Subcutaneous abdominal adipose tissue (tissue), 5 donors: Measurements from ENCODE around the gene HUNK.

Experiments
- H3K27ac ChIP-seq: one replicate; pipeline ENCODE4 v1.7.0; 2013; ENCODE audit warnings: low read depth, mild to moderate bottlenecking, inconsistent platforms, low read length, moderate library complexity
- H3K27me3 ChIP-seq, 5 donors: one replicate each; pipeline ENCODE4 v1.7.0; 2013; ENCODE audit warnings: low read length in 5 of 5, inconsistent platforms in 1 of 5; ENCODE audit not compliant: control insufficient read depth in 5 of 5, insufficient read depth in 4 of 5
- H3K36me3 ChIP-seq, 5 donors: one replicate each; pipeline ENCODE4 v1.7.0; 2013; ENCODE audit warnings: low read length in 5 of 5; ENCODE audit not compliant: control insufficient read depth in 5 of 5, insufficient read depth in 5 of 5
- H3K4me1 ChIP-seq, 5 donors: one replicate each; pipeline ENCODE4 v1.7.0; 2013; ENCODE audit warnings: low read length in 5 of 5, mild to moderate bottlenecking in 3 of 5, moderate library complexity in 1 of 5; ENCODE audit not compliant: control insufficient read depth in 5 of 5, insufficient read depth in 5 of 5
- H3K4me3 ChIP-seq, 5 donors: one replicate each; pipeline ENCODE4 v1.7.0; 2013; ENCODE audit warnings: low read length in 5 of 5, low read depth in 1 of 5
- H3K9ac ChIP-seq, 5 donors: one replicate each; pipeline ENCODE4 v1.7.0; 2013; ENCODE audit warnings: low read length in 5 of 5, mild to moderate bottlenecking in 4 of 5, moderate library complexity in 3 of 5
- H3K9me3 ChIP-seq, 5 donors: one replicate each; pipeline ENCODE4 v1.7.0; 2013; ENCODE audit warnings: low read length in 5 of 5; ENCODE audit not compliant: control insufficient read depth in 5 of 5
- donor health status: healthy.
- donor health status: healthy.
- donor health status: healthy.
- donor health status: healthy.
- donor health status: healthy.

HUNK gene

GRCh38 chr21:31914472-31914871, 41.7 kb downstream of the HUNK start:
- Histone ChIP-seq H3K4me1 (no peaks in the 10 kb centered on the region), H3K9me3 (peaks cover 0 to 3% (median 0%) of the 10 kb centered on the region in 5 donors), H3K27ac (no peak overlapping the region), H3K36me3 (no peaks in the 10 kb centered on the region), H3K9ac (no peak overlapping the region), H3K27me3 (peaks cover 0 to 4% (median 2%) of the 10 kb centered on the region in 5 donors), H3K4me3 (no peak overlapping the region)

- Histone ChIP-seq H3K36me3 (no peaks in the 10 kb centered on the region), H3K27ac (no peak overlapping the region), H3K27me3 (peaks cover 0 to 4% (median 2%) of the 10 kb centered on the region in 5 donors), H3K9ac (no peak overlapping the region), H3K4me3 (no peak overlapping the region), H3K4me1 (no peaks in the 10 kb centered on the region), H3K9me3 (peaks cover 0 to 7% (median 0%) of the 10 kb centered on the region in 5 donors)
Measured at GRCh38 chr21:31915566-31915965, 42.7 kb downstream of the HUNK start.

- H3K9ac ChIP-seq: no peak overlapping the region
Measured at GRCh38 chr21:31917108-31917507, 44.3 kb downstream of the HUNK start.

GRCh38 chr21:31918250-31918775, 45.5 kb downstream of the HUNK start:
- H3K27me3 ChIP-seq: no peaks in the 10 kb centered on the region
- H3K9me3 ChIP-seq: peaks cover 0 to 7% (median 0%) of the 10 kb centered on the region in 5 donors
- H3K27ac ChIP-seq: no peak overlapping the region
- H3K9ac ChIP-seq: no peak overlapping the region
- no peaks in the 10 kb centered on the region for H3K36me3 ChIP-seq
- no peaks in the 10 kb centered on the region for H3K4me1 ChIP-seq
- H3K4me3 ChIP-seq: no peak overlapping the region

More at GRCh38 chr21:31917108-31917507, 44.3 kb downstream of the HUNK start:
- Histone ChIP-seq H3K4me3 (no peak overlapping the region), H3K9me3 (peaks cover 0 to 7% (median 0%) of the 10 kb centered on the region in 5 donors), H3K27me3 (no peaks in the 10 kb centered on the region), H3K27ac (no peak overlapping the region), H3K36me3 (no peaks in the 10 kb centered on the region), H3K4me1 (no peaks in the 10 kb centered on the region)

- H3K9me3 ChIP-seq: peaks cover 0 to 7% (median 0%) of the 10 kb centered on the region in 5 donors
- no peaks in the 10 kb centered on the region for H3K27me3 ChIP-seq
- no peak overlapping the region for H3K4me3 ChIP-seq
- H3K36me3 ChIP-seq: no peaks in the 10 kb centered on the region
- H3K4me1 ChIP-seq: no peaks in the 10 kb centered on the region
- no peak overlapping the region for H3K27ac ChIP-seq
- H3K9ac ChIP-seq: no peak overlapping the region
Measured at GRCh38 chr21:31920275-31920674, 47.5 kb downstream of the HUNK start.

GRCh38 chr21:31921079-31921478, 48.3 kb downstream of the HUNK start:
- Histone ChIP-seq H3K27me3 (no peaks in the 10 kb centered on the region), H3K27ac (no peak overlapping the region), H3K9me3 (peaks cover 0 to 7% (median 0%) of the 10 kb centered on the region in 5 donors), H3K9ac (no peak overlapping the region), H3K4me1 (no peaks in the 10 kb centered on the region), H3K36me3 (no peaks in the 10 kb centered on the region), H3K4me3 (no peak overlapping the region)

GRCh38 chr21:31922881-31923280, 50.1 kb downstream of the HUNK start:
- Histone ChIP-seq H3K36me3 (no peaks in the 10 kb centered on the region), H3K9ac (no peak overlapping the region), H3K9me3 (peaks cover 0 to 10% (median 5%) of the 10 kb centered on the region in 5 donors), H3K4me3 (no peak overlapping the region), H3K27me3 (no peaks in the 10 kb centered on the region), H3K4me1 (no peaks in the 10 kb centered on the region), H3K27ac (no peak overlapping the region)

GRCh38 chr21:31923756-31924155, 50.9 kb downstream of the HUNK start:
- H3K27ac ChIP-seq: no peak overlapping the region
- no peaks in the 10 kb centered on the region for H3K27me3 ChIP-seq
- no peak overlapping the region for H3K9ac ChIP-seq
- H3K9me3 ChIP-seq: peaks cover 0 to 10% (median 5%) of the 10 kb centered on the region in 5 donors
- no peaks in the 10 kb centered on the region for H3K4me1 ChIP-seq
- no peak overlapping the region for H3K4me3 ChIP-seq
- no peaks in the 10 kb centered on the region for H3K36me3 ChIP-seq

DNA sequence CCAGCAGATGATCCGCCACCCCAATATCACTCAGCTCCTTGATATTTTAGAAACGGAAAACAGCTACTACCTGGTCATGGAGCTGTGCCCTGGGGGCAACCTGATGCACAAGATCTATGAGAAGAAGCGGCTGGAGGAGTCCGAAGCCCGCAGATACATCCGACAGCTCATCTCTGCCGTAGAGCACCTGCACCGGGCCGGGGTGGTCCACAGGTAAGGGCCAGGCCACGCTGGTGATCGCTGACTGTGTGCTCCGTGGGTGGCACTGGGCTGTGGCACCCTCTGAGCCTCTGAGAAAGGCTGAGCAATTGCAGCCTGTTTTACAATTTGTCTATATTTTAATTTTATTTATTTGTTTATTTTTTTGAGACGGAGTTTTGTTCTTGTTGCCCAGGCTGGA, 51.7 kb downstream of the HUNK start:
- Histone ChIP-seq H3K9ac (no peak overlapping the region), H3K9me3 (peaks cover 0 to 7% (median 4%) of the 10 kb centered on the region in 5 donors), H3K36me3 (no peaks in the 10 kb centered on the region), H3K27ac (no peak overlapping the region), H3K27me3 (no peaks in the 10 kb centered on the region), H3K4me1 (no peaks in the 10 kb centered on the region), H3K4me3 (no peak overlapping the region)

DNA sequence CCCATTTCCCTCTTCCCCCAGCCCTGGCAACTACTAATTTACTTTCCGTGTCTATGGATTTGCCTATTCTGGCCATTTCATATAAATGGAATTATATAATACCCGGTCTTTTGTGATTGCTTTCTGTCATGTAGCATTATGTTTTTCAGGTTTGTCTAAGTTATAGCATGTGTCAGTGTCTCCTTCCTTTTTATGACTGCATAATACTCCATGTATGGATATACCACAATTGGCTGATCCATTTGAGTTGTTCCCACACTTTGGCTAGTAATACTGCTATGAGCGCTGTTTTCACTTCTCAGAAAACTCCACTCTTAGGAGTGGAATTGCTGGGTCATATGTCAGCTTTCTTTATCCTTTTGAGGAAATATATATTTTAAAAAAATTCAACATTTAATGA, 53.7 kb downstream of the HUNK start:
- Histone ChIP-seq H3K9me3 (peaks cover 0 to 6% (median 3%) of the 10 kb centered on the region in 5 donors), H3K36me3 (no peaks in the 10 kb centered on the region), H3K4me1 (no peaks in the 10 kb centered on the region), H3K27me3 (peaks cover 0 to 4% (median 0%) of the 10 kb centered on the region in 5 donors), H3K9ac (no peak overlapping the region), H3K4me3 (no peak overlapping the region), H3K27ac (no peak overlapping the region)
